Left ventricle myocardium inferior (tissue), 1 donor: ENCODE results near the gene DPCD. TPM values are rescaled to one million over a fixed set of nuclear protein-coding genes. Genes with fewer than 3 reads are reported as not detected.

Experiments
- DNase-seq: peaks from one replicate; pipeline ENCODE4 v3.0.0-alpha.2; 2020
- H3K27ac ChIP-seq: fragments of 200-600 bp; replicated peaks from 2 replicates; pipeline ENCODE4 v1.8.0; 2021
- H3K27me3 ChIP-seq: fragments of 200-600 bp; 2 replicates; pipeline ENCODE4 v1.8.0; 2021; ENCODE audit warnings: low read depth
- H3K36me3 ChIP-seq: fragments of 200-600 bp; 2 replicates; pipeline ENCODE4 v1.8.0; 2021
- H3K4me1 ChIP-seq: fragments of 200-600 bp; 2 replicates; pipeline ENCODE4 v1.8.0; 2021
- H3K4me3 ChIP-seq: fragments of 200-600 bp; 2 replicates; pipeline ENCODE4 v1.8.0; 2021; ENCODE audit warnings: mild to moderate bottlenecking, moderate library complexity
- H3K9me3 ChIP-seq: fragments of 200-600 bp; replicated peaks from 2 replicates; pipeline ENCODE4 v1.8.0; 2021
- intact Hi-C: fragments of 100-400 bp; cut with micrococcal nuclease; formaldehyde crosslinking; loops from one replicate; pipeline ENCODE4 v1.11.0; 2022
- total RNA-seq: library from RNA; stranded (reverse); fragmentation: NEBNext Ultra II Directional; extraction: Animal tissue kit (Norgen Biotek cat#: 25700); gene quantifications from one replicate; pipeline ENCODE4 v1.2.1, GENCODE V29; 2021
- TF ChIP-seq, protein P1 (sequence below): fragments of 200-600 bp; IDR thresholded peaks from 2 replicates; pipeline ENCODE4 v1.8.0; 2021; ENCODE audit warnings: antibody characterized with exemption, mild to moderate bottlenecking, borderline replicate concordance
- donor health status: DM: no; HTN: yes; CAD: no; lungs with severe emphysema.

The DPCD gene
- total RNA-seq, 1 donor from 2014 or later = 24.0 TPM

DNA sequence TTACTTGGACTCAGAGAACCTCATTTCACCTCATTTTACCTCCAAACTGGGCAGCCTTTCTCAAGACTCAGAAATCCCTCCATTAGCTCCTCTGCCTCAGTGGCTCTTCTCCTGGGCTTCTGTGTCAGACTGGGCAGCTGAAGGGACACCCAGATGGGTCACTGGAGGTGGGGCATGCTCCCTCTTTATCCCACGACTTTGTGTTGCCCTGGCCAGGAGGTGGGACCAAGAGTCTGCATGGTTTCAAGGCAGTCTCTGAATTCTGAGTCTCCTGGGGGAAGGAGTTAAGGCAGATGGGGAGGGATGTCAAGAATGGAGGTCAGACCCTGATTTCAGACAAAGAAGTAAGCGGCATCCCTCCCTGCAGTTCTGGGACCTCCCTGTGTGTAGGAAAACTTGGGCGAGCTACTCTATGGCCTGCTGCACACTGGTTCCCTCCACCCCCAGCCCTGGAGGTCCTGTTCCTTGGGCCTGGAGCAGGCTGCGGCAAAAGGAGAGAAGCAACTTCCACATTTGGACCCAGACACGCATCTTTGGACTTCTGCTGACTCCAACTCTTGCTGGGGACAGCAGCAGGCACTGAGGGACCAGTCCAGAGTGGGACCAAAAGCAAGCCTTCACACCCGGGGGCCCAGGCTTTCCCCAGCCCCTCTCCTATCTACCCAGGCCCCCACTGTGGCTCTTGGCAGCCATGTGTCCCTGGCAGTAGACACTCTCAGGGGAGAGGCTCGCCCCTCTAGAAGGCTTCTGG lies 10.8 kb upstream of the DPCD start:
- H3K9me3 ChIP-seq = peaks cover 13% of the 10 kb centered on the region
- H3K36me3 ChIP-seq = peaks cover 48% of the 10 kb centered on the region
- no peak overlapping the region for H3K27ac ChIP-seq
- no peak for DNase-seq
- H3K27me3 ChIP-seq = no peaks in the 10 kb centered on the region
- intact Hi-C loops = no loop called here
- no peak overlapping the region for H3K4me3 ChIP-seq
- no peaks in the 10 kb centered on the region for H3K4me1 ChIP-seq
- TF ChIP-seq, protein P1, sequence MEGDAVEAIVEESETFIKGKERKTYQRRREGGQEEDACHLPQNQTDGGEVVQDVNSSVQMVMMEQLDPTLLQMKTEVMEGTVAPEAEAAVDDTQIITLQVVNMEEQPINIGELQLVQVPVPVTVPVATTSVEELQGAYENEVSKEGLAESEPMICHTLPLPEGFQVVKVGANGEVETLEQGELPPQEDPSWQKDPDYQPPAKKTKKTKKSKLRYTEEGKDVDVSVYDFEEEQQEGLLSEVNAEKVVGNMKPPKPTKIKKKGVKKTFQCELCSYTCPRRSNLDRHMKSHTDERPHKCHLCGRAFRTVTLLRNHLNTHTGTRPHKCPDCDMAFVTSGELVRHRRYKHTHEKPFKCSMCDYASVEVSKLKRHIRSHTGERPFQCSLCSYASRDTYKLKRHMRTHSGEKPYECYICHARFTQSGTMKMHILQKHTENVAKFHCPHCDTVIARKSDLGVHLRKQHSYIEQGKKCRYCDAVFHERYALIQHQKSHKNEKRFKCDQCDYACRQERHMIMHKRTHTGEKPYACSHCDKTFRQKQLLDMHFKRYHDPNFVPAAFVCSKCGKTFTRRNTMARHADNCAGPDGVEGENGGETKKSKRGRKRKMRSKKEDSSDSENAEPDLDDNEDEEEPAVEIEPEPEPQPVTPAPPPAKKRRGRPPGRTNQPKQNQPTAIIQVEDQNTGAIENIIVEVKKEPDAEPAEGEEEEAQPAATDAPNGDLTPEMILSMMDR = no peak

GRCh38 chr10:101578192-101578591 lies 9.9 kb upstream of the DPCD start:
- TF ChIP-seq, protein P1 = no peak
- H3K27me3 ChIP-seq = no peaks in the 10 kb centered on the region
- peaks cover 57% of the 10 kb centered on the region for H3K36me3 ChIP-seq
- no peak for DNase-seq
- intact Hi-C loops = no loop called here
- no peak overlapping the region for H3K27ac ChIP-seq
- H3K9me3 ChIP-seq = peaks cover 4% of the 10 kb centered on the region
- no peak overlapping the region for H3K4me3 ChIP-seq
- no peaks in the 10 kb centered on the region for H3K4me1 ChIP-seq

DNA sequence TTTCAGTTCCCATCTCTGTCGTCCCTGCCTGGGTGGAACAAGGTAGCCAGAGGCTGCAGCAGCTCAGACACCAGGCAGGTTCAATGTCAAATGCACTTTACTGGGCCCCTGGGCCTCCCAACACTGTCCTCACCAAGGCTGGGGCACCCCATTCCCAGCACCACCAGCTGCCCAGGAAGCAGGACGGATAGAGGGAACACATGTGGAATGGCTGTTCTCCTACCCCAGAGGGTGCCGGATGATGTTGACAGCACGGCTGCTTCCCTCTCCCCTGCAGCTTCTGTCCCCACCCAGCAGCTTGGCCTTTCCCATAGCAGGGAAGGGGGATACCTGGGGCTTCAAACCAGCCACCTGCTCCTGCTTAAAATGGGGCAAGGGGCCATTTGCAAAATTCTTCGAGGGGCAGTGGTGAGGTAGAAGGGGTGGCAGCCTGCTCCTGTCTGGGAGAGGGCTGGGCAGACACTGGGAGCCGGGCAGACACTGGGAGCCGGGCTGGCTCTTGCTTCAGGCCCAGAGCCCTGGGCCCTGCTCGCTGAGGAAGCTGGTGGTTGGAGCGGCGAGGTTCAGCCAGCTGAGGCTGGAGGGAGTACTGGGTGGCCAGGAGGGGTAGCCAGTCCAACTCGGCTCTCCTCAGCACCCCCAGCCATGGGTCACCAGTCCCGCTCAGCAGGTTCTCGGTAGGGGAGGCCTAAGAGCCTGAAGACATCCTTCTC lies 9.2 kb upstream of the DPCD start:
- no peaks in the 10 kb centered on the region for H3K9me3 ChIP-seq
- no peaks in the 10 kb centered on the region for H3K4me1 ChIP-seq
- TF ChIP-seq, protein P1 = no peak
- no peaks in the 10 kb centered on the region for H3K27me3 ChIP-seq
- DNase-seq = no peak
- no peak overlapping the region for H3K27ac ChIP-seq
- intact Hi-C loops = no loop called here
- H3K4me3 ChIP-seq = no peak overlapping the region
- peaks cover 64% of the 10 kb centered on the region for H3K36me3 ChIP-seq

DNA sequence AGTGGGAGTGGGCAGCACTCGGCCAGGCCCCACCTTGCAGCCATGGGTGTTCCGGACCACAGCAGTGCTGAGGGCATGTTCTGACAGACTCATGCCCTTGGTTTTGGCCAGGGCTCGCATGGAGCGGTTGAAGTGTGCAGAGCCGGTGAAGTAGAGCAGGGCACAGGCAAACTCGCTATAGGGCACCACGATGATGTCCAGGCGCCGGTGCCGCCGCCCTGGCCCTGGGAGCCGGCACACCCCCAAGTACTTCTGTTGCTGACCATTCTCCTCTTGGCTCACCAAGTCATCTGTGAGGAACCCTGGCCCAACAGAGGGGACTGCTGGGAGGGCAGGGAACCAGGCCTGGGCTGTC lies 8.6 kb upstream of the DPCD start:
- H3K36me3 ChIP-seq = peaks cover 68% of the 10 kb centered on the region
- intact Hi-C loops = no loop called here
- no peaks in the 10 kb centered on the region for H3K27me3 ChIP-seq
- no peak overlapping the region for H3K4me3 ChIP-seq
- H3K4me1 ChIP-seq = no peaks in the 10 kb centered on the region
- TF ChIP-seq, protein P1 = no peak
- no peak for DNase-seq
- no peak overlapping the region for H3K27ac ChIP-seq
- H3K9me3 ChIP-seq = no peaks in the 10 kb centered on the region

GRCh38 chr10:101580486-101581399 lies 7.4 kb upstream of the DPCD start:
- Histone ChIP-seq H3K36me3 (peaks cover 75% of the 10 kb centered on the region), H3K9me3 (no peaks in the 10 kb centered on the region), H3K27me3 (no peaks in the 10 kb centered on the region), H3K4me3 (no peak overlapping the region), H3K27ac (no peak overlapping the region), H3K4me1 (no peaks in the 10 kb centered on the region)
- TF ChIP-seq, protein P1 = no peak
- intact Hi-C loops = no loop called here
- no peak for DNase-seq
